ENCODE data around the gene ATP5F1D.

Gene ATP5F1D

GRCh38 chr19:1220976-1221903 is 20.3 kb upstream of the ATP5F1D start:
- no peak for DNase-seq (ENCODE audit: low read depth)

GRCh38 chr19:1221904-1222255 is 19.7 kb upstream of the ATP5F1D start:
- DNase-seq (ENCODE audit: low read depth): no peak

- no peak for DNase-seq (ENCODE audit: low read depth)
These were observed 19.2 kb upstream of the ATP5F1D start for GRCh38 chr19:1222394-1222793.

- no peak for DNase-seq (ENCODE audit: low read depth)
These were observed 18.3 kb upstream of the ATP5F1D start for GRCh38 chr19:1223018-1223855.

GRCh38 chr19:1224047-1224825 is 17.3 kb upstream of the ATP5F1D start:
- DNase-seq (ENCODE audit: low read depth): no peak

- no peak for DNase-seq (ENCODE audit: low read depth)
These were observed 16.7 kb upstream of the ATP5F1D start for GRCh38 chr19:1224847-1225246.

GRCh38 chr19:1225440-1226226 is 15.9 kb upstream of the ATP5F1D start:
- DNase-seq (ENCODE audit: low read depth): no peak

- DNase-seq (ENCODE audit: low read depth): no peak
These were observed 15.4 kb upstream of the ATP5F1D start for GRCh38 chr19:1226227-1226518.

- no peak for DNase-seq (ENCODE audit: low read depth)
These were observed 14.8 kb upstream of the ATP5F1D start for GRCh38 chr19:1226522-1227303.

GRCh38 chr19:1227304-1228054 is 14.1 kb upstream of the ATP5F1D start:
- DNase-seq (ENCODE audit: low read depth): no peak

GRCh38 chr19:1228161-1228957 is 13.2 kb upstream of the ATP5F1D start:
- no peak for DNase-seq (ENCODE audit: low read depth)

GRCh38 chr19:1229056-1229923 is 12.3 kb upstream of the ATP5F1D start:
- DNase-seq (ENCODE audit: low read depth): no peak

- no peak for DNase-seq (ENCODE audit: low read depth)
These were observed 11.4 kb upstream of the ATP5F1D start for GRCh38 chr19:1229924-1230782.

GRCh38 chr19:1230783-1231489 is 10.6 kb upstream of the ATP5F1D start:
- DNase-seq (ENCODE audit: low read depth): no peak

- DNase-seq (ENCODE audit: low read depth): no peak
These were observed 9.6 kb upstream of the ATP5F1D start for GRCh38 chr19:1231729-1232637.

GRCh38 chr19:1232652-1233072 is 8.9 kb upstream of the ATP5F1D start:
- DNase-seq (ENCODE audit: low read depth): no peak

Measured in stimulated activated CD8-positive, alpha-beta memory T cell treated with anti-CD3 and anti-CD28 coated beads, Interleukin-12 subunit alpha, Interleukin-12 subunit beta, amount 100 ng/mL, for 4 hours (primary cell).